Activated B cell treated with CpG ODN at 0.5 μM for 24 hours (primary cell): Measurements from ENCODE around the gene PPIB. TPM values are rescaled to one million over a fixed set of nuclear protein-coding genes. Genes with fewer than 3 reads are reported as not detected.

Experiments
- ATAC-seq: fragments of 200-7000 bp; cut with Tn5 transposase; one replicate; pipeline ENCODE4 v1.10.0; 2021; ENCODE audit warnings: low read depth, mild to moderate bottlenecking, moderate library complexity
- CTCF ChIA-PET: fragments of 350-600 bp; sonication (Branson Sonifier 250); formaldehyde crosslinking; loops from one replicate; lab custom pipeline; 2021; ENCODE audit warnings: antibody characterized with exemption; lab: Charles Lee
- POLR2A ChIA-PET: fragments of 350-600 bp; sonication (Branson Sonifier 250); formaldehyde crosslinking; loops from one replicate; lab custom pipeline; 2021; ENCODE audit warnings: antibody characterized with exemption; lab: Charles Lee
- DNase-seq: peaks from one replicate; pipeline ENCODE4 v3.0.0; 2022
- H3K27ac Mint-ChIP-seq: one replicate; pipeline ENCODE4 v1.8.0; 2020; ENCODE audit warnings: mixed read lengths
- H3K27me3 Mint-ChIP-seq: one replicate; pipeline ENCODE4 v1.8.0; 2021; ENCODE audit warnings: mixed read lengths
- H3K36me3 Mint-ChIP-seq: one replicate; pipeline ENCODE4 v1.8.0; 2021; ENCODE audit warnings: low read depth, mixed read lengths
- H3K4me1 Mint-ChIP-seq: one replicate; pipeline ENCODE4 v1.8.0; 2021; ENCODE audit warnings: mixed read lengths
- H3K4me3 Mint-ChIP-seq: one replicate; pipeline ENCODE4 v1.8.0; 2020; ENCODE audit warnings: mild to moderate bottlenecking, mixed read lengths
- H3K9me3 Mint-ChIP-seq: one replicate; pipeline ENCODE4 v1.8.0; 2020; ENCODE audit warnings: mixed read lengths
- CTCF ChIP-seq: fragments of 200-600 bp; IDR thresholded peaks from one replicate; pipeline ENCODE4 v1.8.0; 2022; ENCODE audit warnings: antibody characterized with exemption, mild to moderate bottlenecking
- intact Hi-C: fragments of 100-400 bp; cut with micrococcal nuclease; formaldehyde crosslinking; loops from one replicate; pipeline ENCODE4 v1.15.1; 2024
- total RNA-seq: library from RNA; stranded (reverse); gene quantifications from 2 replicates; pipeline ENCODE4 v1.2.3, GENCODE V29; 2022

PPIB gene
- total RNA-seq, 1 donor from 2014 or later: 225 TPM

- no peak overlapping the region for H3K4me3 Mint-ChIP-seq
- H3K4me1 Mint-ChIP-seq: peaks cover 17% of the 10 kb centered on the region
- H3K27me3 Mint-ChIP-seq: no peaks in the 10 kb centered on the region
- ATAC-seq (peak; percentile 93), DNase-seq (no peak)
- intact Hi-C loops: loop anchor here (1.0 kb wide), 1 partner anchor 16 kb away; no protein-coding TSS in a partner anchor
- H3K36me3 Mint-ChIP-seq: peaks cover 81% of the 10 kb centered on the region
- no peak overlapping the region for H3K27ac Mint-ChIP-seq
- no peaks in the 10 kb centered on the region for H3K9me3 Mint-ChIP-seq
- CTCF ChIA-PET: interaction anchor here (0.6 to 2.8 kb wide), 3 partner anchors 13 to 18 kb away, joined by 3 to 28 read pairs (median 5); partner anchors contain the start of gene SNX22
- POLR2A ChIA-PET: interaction anchor here (0.6 to 2.0 kb wide), 3 partner anchors 16 to 25 kb away, joined by 3 to 7 read pairs (median 7); no protein-coding TSS in a partner anchor
- no peak for TF ChIP-seq CTCF
These were observed 25.5 kb downstream of the PPIB start for GRCh38 chr15:64137226-64137833.

GRCh38 chr15:64136347-64136746, 26.5 kb downstream of the PPIB start:
- POLR2A ChIA-PET: no interaction called here

GRCh38 chr15:64134345-64134829, 28.4 kb downstream of the PPIB start:
- DNase-seq: no peak
- TF ChIP-seq CTCF: no peak
- peaks cover 17% of the 10 kb centered on the region for H3K4me1 Mint-ChIP-seq
- no peak overlapping the region for H3K4me3 Mint-ChIP-seq
- intact Hi-C loops: no loop called here
- no peak overlapping the region for H3K27ac Mint-ChIP-seq
- ATAC-seq: no peak
- ChIA-PET POLR2A (interaction anchor here (0.6 to 1.5 kb wide), 3 partner anchors 10 to 1150 kb away, joined by 3 to 5 read pairs (median 4); no protein-coding TSS in a partner anchor), CTCF (interaction anchor here (1.7 kb wide), 1 partner anchor 19 kb away, joined by 4 read pairs; no protein-coding TSS in a partner anchor)
- H3K36me3 Mint-ChIP-seq: peaks cover 90% of the 10 kb centered on the region
- no peaks in the 10 kb centered on the region for H3K27me3 Mint-ChIP-seq
- no peaks in the 10 kb centered on the region for H3K9me3 Mint-ChIP-seq

More at GRCh38 chr15:64136347-64136746, 26.5 kb downstream of the PPIB start:
- intact Hi-C loops: no loop called here
- Mint-ChIP-seq H3K4me3 (no peak overlapping the region), H3K36me3 (peaks cover 83% of the 10 kb centered on the region), H3K27ac (peak overlapping the region; percentile 39), H3K9me3 (no peaks in the 10 kb centered on the region), H3K4me1 (peaks cover 17% of the 10 kb centered on the region), H3K27me3 (no peaks in the 10 kb centered on the region)
- DNase-seq (no peak), ATAC-seq (no peak)
- no peak for TF ChIP-seq CTCF
- CTCF ChIA-PET: interaction anchor here (1.8 to 2.8 kb wide), 2 partner anchors 14 to 17 kb away, joined by 5 to 28 read pairs; partner anchors contain the start of gene SNX22

GRCh38 chr15:64133623-64134344, 29.0 kb downstream of the PPIB start:
- intact Hi-C loops: no loop called here
- ChIA-PET POLR2A (interaction anchor here (1.2 to 1.5 kb wide), 2 partner anchors 11 to 19 kb away, joined by 4 to 5 read pairs; no protein-coding TSS in a partner anchor), CTCF (interaction anchor here (1.7 kb wide), 1 partner anchor 19 kb away, joined by 4 read pairs; no protein-coding TSS in a partner anchor)
- TF ChIP-seq CTCF: no peak
- H3K27ac Mint-ChIP-seq: no peak overlapping the region
- no peak overlapping the region for H3K4me3 Mint-ChIP-seq
- H3K4me1 Mint-ChIP-seq: peaks cover 17% of the 10 kb centered on the region
- no peak for ATAC-seq
- H3K36me3 Mint-ChIP-seq: peaks cover 91% of the 10 kb centered on the region
- no peak for DNase-seq
- H3K9me3 Mint-ChIP-seq: no peaks in the 10 kb centered on the region
- no peaks in the 10 kb centered on the region for H3K27me3 Mint-ChIP-seq
